Lower leg skin (tissue), 4 donors: ENCODE data around the gene CAPN8. TPM values are rescaled to one million over a fixed set of nuclear protein-coding genes. Genes with fewer than 3 reads are reported as not detected.

Experiments
- DNase-seq, 2 donors: peaks; one replicate each; pipeline ENCODE4 v3.0.0-alpha.2; 2019; ENCODE audit warnings: low spot score in 2 of 2
- H3K4me3 ChIP-seq: fragments of 200-600 bp; sonication (generic); 2 replicates; pipeline ENCODE4 v1.5.1; 2017; ENCODE audit warnings: mild to moderate bottlenecking, low read depth; ENCODE audit not compliant: poor library complexity, severe bottlenecking
- CTCF ChIP-seq, 3 donors: fragments of 450-650 bp; IDR thresholded peaks; one replicate each; pipeline ENCODE4 v1.5.1; 2016; ENCODE audit warnings: antibody characterized with exemption in 3 of 3, mild to moderate bottlenecking in 3 of 3, moderate library complexity in 2 of 3
- POLR2A ChIP-seq, 2 donors: fragments of 450-650 bp; IDR thresholded peaks; one replicate each; pipeline ENCODE4 v1.6.1; 2016 to 2017; ENCODE audit warnings: antibody characterized with exemption in 2 of 2, mild to moderate bottlenecking in 1 of 2, moderate library complexity in 1 of 2
- WGBS, 2 donors: methylation state at CpG; one replicate each; pipeline ENCODE4 v1.1.5; 2018; 5-methylcytosine and 5-hydroxymethylcytosine counted together
- intact Hi-C: fragments of 100-400 bp; cut with DNase I; formaldehyde crosslinking; loops from one replicate; pipeline ENCODE4 v1.15.0; 2023; ENCODE audit warnings: low total_unique reads
- total RNA-seq, 4 donors: library from RNA; depleted of rRNA; stranded (reverse); fragments of >200 nt; gene quantifications; one replicate each; pipeline ENCODE4 v1.1.0, GENCODE V29; 2016

The CAPN8 gene
- total RNA-seq, 4 donors from 2014 or later, result 0.27 to 2.4 (median 0.34) TPM

- intact Hi-C loops, result no loop called here
- DNase-seq, result no peak
- no peak overlapping the region for H3K4me3 ChIP-seq
- 80 to 83% methylated on average over 4 of the region's 4 CpGs for WGBS, 2 donors
- no peak for TF ChIP-seq CTCF (IDR thresholded peaks at IDR 0.05)
- no peak for TF ChIP-seq POLR2A (IDR thresholded peaks at IDR 0.05)
These were observed 31.1 kb downstream of the CAPN8 start for GRCh38 chr1:223634423-223634822.

GRCh38 chr1:223631956-223632355 is 33.5 kb downstream of the CAPN8 start:
- intact Hi-C loops, result no loop called here
- DNase-seq, result no peak
- H3K4me3 ChIP-seq, result no peak overlapping the region
- WGBS, 2 donors, result 59 to 60% methylated on average over 6 of the region's 6 CpGs
- TF ChIP-seq CTCF (IDR thresholded peaks at IDR 0.05), result no peak
- TF ChIP-seq POLR2A (IDR thresholded peaks at IDR 0.05), result no peak

DNA sequence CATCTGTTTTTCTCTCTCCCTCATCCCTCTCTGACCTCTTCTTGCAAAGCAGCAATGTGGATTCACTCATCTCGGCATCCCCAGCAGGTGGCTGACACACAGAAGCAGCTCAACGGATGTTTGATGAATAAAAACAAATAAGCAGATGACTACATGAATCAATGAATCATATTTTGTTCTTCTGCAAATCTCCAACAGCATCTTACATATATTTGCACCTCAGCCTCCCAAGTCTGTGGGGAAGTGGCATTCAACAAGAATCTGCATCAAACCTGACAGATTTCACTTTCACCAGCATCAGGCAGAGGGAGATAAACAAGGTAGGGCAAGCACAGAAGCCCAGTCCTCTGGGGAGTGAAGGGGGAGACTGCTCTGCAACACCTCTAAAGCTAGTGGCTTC is 34.0 kb downstream of the CAPN8 start:
- TF ChIP-seq POLR2A (IDR thresholded peaks at IDR 0.05), result no peak
- no peak for TF ChIP-seq CTCF (IDR thresholded peaks at IDR 0.05)
- intact Hi-C loops, result no loop called here

GRCh38 chr1:223629126-223629457 is 36.4 kb downstream of the CAPN8 start:
- H3K4me3 ChIP-seq, result no peak overlapping the region
- TF ChIP-seq CTCF (IDR thresholded peaks at IDR 0.05), result no peak
- no peak for TF ChIP-seq POLR2A (IDR thresholded peaks at IDR 0.05)
- DNase-seq, result no peak
- intact Hi-C loops, result no loop called here
- 80% methylated on average over 3 of the region's 3 CpGs for WGBS, 2 donors

More for the DNA sequence above, 34.0 kb downstream of the CAPN8 start:
- 23 to 38% methylated on average over 2 of the region's 2 CpGs for WGBS, 2 donors
- DNase-seq, result no peak
- no peak overlapping the region for H3K4me3 ChIP-seq

GRCh38 chr1:223628233-223629125 is 37.0 kb downstream of the CAPN8 start:
- 59 to 64% methylated on average over 13 of the region's 13 CpGs for WGBS, 2 donors
- H3K4me3 ChIP-seq, result no peak overlapping the region
- DNase-seq, result no peak
- no peak for TF ChIP-seq CTCF (IDR thresholded peaks at IDR 0.05)
- TF ChIP-seq POLR2A (IDR thresholded peaks at IDR 0.05), result no peak
- intact Hi-C loops, result no loop called here
